Measurements from ENCODE around the gene UBL4A. TPM values are rescaled to one million over a fixed set of nuclear protein-coding genes. Genes with fewer than 3 reads are reported as not detected.

Gene UBL4A
- total and polyA plus RNA-seq, 9 of the 15 experiments (the other 6 are each of a cell fraction or from before 2014, with no cell fraction given): 15.2 to 140 (median 100) TPM

GRCh38 chrX:154495472-154495922, 9.1 kb upstream of the UBL4A start (continued):
- TF ChIP-seq REST (IDR thresholded peaks at IDR 0.05; ENCODE audit: borderline replicate concordance): no peak
- no peak for TF ChIP-seq REST (CRISPR knock-in tag; IDR thresholded peaks at IDR 0.05; ENCODE audit: low read depth)
- peak in 1 of 3 experiments; percentile 38; a peak in 1 of 6 replicates for TF ChIP-seq ZBTB11 (CRISPR knock-in tag; IDR thresholded peaks at IDR 0.05)
- no peak for TF ChIP-seq ZC3H8 (IDR thresholded peaks at IDR 0.05)
- TF ChIP-seq MYNN (IDR thresholded peaks at IDR 0.05): no peak; the same call in 1 of the 2 replicates
- TF ChIP-seq MYNN (CRISPR knock-in tag; IDR thresholded peaks at IDR 0.05): no peak
- TF ChIP-seq RFX7 (CRISPR knock-in tag; IDR thresholded peaks at IDR 0.05): no peak
- peak; percentile 84 for TF ChIP-seq SOX6 (IDR thresholded peaks at IDR 0.05)
- no peak for TF ChIP-seq ELK3 (CRISPR knock-in tag; IDR thresholded peaks at IDR 0.05)
- TF ChIP-seq NFE2L1 (tag; IDR thresholded peaks at IDR 0.05; ENCODE audit: borderline replicate concordance, low read depth): peak; percentile 50; the same call in 1 of the 2 replicates
- TF ChIP-seq FOXK2 (conservative IDR thresholded peaks at IDR 0.05 in 1 of 2, IDR thresholded peaks at IDR 0.05 in 1 of 2; ENCODE audit: low read depth in 2 of 2): 0 out of 4 replicates have a peak, but pooled peaks of 1 of the 2 experiments have one; percentile 20
- no peak for TF ChIP-seq PHB2 (IDR thresholded peaks at IDR 0.05; ENCODE audit: low read depth)
- TF ChIP-seq DPF2 (IDR thresholded peaks at IDR 0.05): peak; percentile 91
- TF ChIP-seq MITF (IDR thresholded peaks at IDR 0.05): no peak
- TF ChIP-seq CBFA2T3 (IDR thresholded peaks at IDR 0.05): peak; percentile 91
